HG03280 (cell line): ENCODE results near the gene LMO4.

Experiments used
- ATAC-seq: cut with Tn5 transposase; IDR thresholded peaks from one replicate; pipeline ENCODE4 v1.9.1; 2021; ENCODE audit warnings: mild to moderate bottlenecking, moderate library complexity; ENCODE audit not compliant: unreplicated experiment

LMO4 gene

GRCh38 chr1:87327376-87328271, 1.1 kb upstream of the LMO4 start:
- no peak for ATAC-seq

- ATAC-seq = no peak
These were observed 408 bp downstream of the LMO4 start for GRCh38 chr1:87329051-87329525.

- no peak for ATAC-seq
These were observed 911 bp downstream of the LMO4 start for GRCh38 chr1:87329526-87330056.

GRCh38 chr1:87330057-87330884, 1.6 kb downstream of the LMO4 start:
- ATAC-seq = no peak

GRCh38 chr1:87330885-87331364, 2.2 kb downstream of the LMO4 start:
- no peak for ATAC-seq

GRCh38 chr1:87331365-87332241, 2.9 kb downstream of the LMO4 start:
- no peak for ATAC-seq

GRCh38 chr1:87333692-87334347, 5.1 kb downstream of the LMO4 start:
- no peak for ATAC-seq

GRCh38 chr1:87334351-87335174, 5.9 kb downstream of the LMO4 start:
- no peak for ATAC-seq

GRCh38 chr1:87335175-87335884, 6.7 kb downstream of the LMO4 start:
- ATAC-seq = peak; percentile 38

- no peak for ATAC-seq
These were observed 8.0 kb downstream of the LMO4 start for GRCh38 chr1:87336623-87337067.

GRCh38 chr1:87337606-87338005, 8.9 kb downstream of the LMO4 start:
- no peak for ATAC-seq

GRCh38 chr1:87338566-87338965, 9.9 kb downstream of the LMO4 start:
- no peak for ATAC-seq

GRCh38 chr1:87344231-87344630, 15.6 kb downstream of the LMO4 start:
- ATAC-seq = no peak

GRCh38 chr1:87346130-87346814, 17.6 kb downstream of the LMO4 start:
- no peak for ATAC-seq

- ATAC-seq = no peak
These were observed 19.8 kb downstream of the LMO4 start for GRCh38 chr1:87348341-87349019.

GRCh38 chr1:87349036-87349435, 20.4 kb downstream of the LMO4 start:
- ATAC-seq = no peak

GRCh38 chr1:87355894-87356293, 27.2 kb downstream of the LMO4 start:
- no peak for ATAC-seq
